HepG2 (cell line): Measurements from ENCODE around the gene DSCAM. TPM values are rescaled to one million over a fixed set of nuclear protein-coding genes. Genes with fewer than 3 reads are reported as not detected.

ENCODE experiments used
- ATAC-seq: fragments of 200-7000 bp; cut with Tn5 transposase; 3 replicates; pipeline ENCODE4 v1.9.1; 2020; ENCODE audit warnings: mild to moderate bottlenecking, moderate library complexity
- BruUV-seq: library from RNA; stranded (reverse); fragments of 400-500 nt; replicated peaks from 2 replicates; lab custom pipeline; 2021; lab: Mats Ljungman, UMichigan
- CTCF ChIA-PET: fragments of 300-600 bp; formaldehyde crosslinking; extraction: SDS; loops from one replicate; lab custom pipeline; 2021; ENCODE audit warnings: low total read pairs, inconsistent platforms, low intra/inter-chr PET ratio; lab: Yijun Ruan, JAX
- POLR2A ChIA-PET: fragments of 350-600 bp; sonication (Branson Sonifier 250); formaldehyde crosslinking; loops from one replicate; lab custom pipeline; 2020; ENCODE audit warnings: antibody characterized with exemption, inconsistent platforms; lab: Yijun Ruan, JAX
- DNase-seq: peaks from one replicate; pipeline ENCODE4 v3.0.0-alpha.2; 2015; ENCODE audit warnings: low spot score
- FAIRE-seq: peaks from 3 replicates; lab custom pipeline; 2011; peaks lifted over from hg19 to GRCh38; lab: Jason Lieb, UNC
- H2AFZ ChIP-seq: one replicate; pipeline ENCODE4 v1.6.1; 2011; ENCODE audit warnings: low read length, inconsistent platforms
- H3K27ac ChIP-seq: fragments of 300-600 bp; 3 replicates; pipeline ENCODE4 v1.8.0; 2011; ENCODE audit warnings: mixed run types, mild to moderate bottlenecking, mixed read lengths, low read length, inconsistent platforms; ENCODE audit not compliant: insufficient read depth; ENCODE audit errors: extremely low read length
- H3K27me3 ChIP-seq, 2 experiments: fragments of 200-600 bp in 1 of 2; 2 replicates in 1 of 2; 3 replicates in 1 of 2; pipeline versions ENCODE4 v1.6.0 to v1.8.0; 2011; ENCODE audit warnings: low read length in 2 of 2, mild to moderate bottlenecking in 2 of 2, moderate library complexity in 2 of 2, inconsistent platforms in 1 of 2; ENCODE audit not compliant: insufficient read depth in 2 of 2, control insufficient read depth in 1 of 2
- H3K36me3 ChIP-seq, 2 experiments: fragments of 200-600 bp in 1 of 2; replicated peaks in 1 of 2; 2 replicates in 1 of 2; 3 replicates in 1 of 2; pipeline versions ENCODE4 v1.5.1 to v1.8.0; 2011; ENCODE audit warnings: low read length in 2 of 2, inconsistent platforms in 1 of 2; ENCODE audit not compliant: insufficient read depth in 2 of 2, control insufficient read depth in 1 of 2
- H3K4me1 ChIP-seq: 2 replicates; pipeline ENCODE4 v1.5.1; 2012; ENCODE audit warnings: low read length, inconsistent platforms; ENCODE audit not compliant: insufficient read depth
- H3K4me2 ChIP-seq: 2 replicates; pipeline ENCODE4 v1.6.0; 2011; ENCODE audit warnings: low read depth, low read length, inconsistent platforms
- H3K4me3 ChIP-seq, 3 experiments: fragments of 200-600 bp in 1 of 3; sonication (generic), shearing (Covaris generic) in 1 of 3; replicated peaks in 1 of 3; 2 replicates each; pipeline ENCODE4 v1.5.1; 2011 to 2016; ENCODE audit warnings: low read length in 3 of 3, inconsistent platforms in 2 of 3, low read depth in 2 of 3, mild to moderate bottlenecking in 2 of 3, control low read depth in 1 of 3, mixed read lengths in 1 of 3; ENCODE audit not compliant: insufficient read depth in 1 of 3
- H3K79me2 ChIP-seq: one replicate; pipeline ENCODE4 v1.6.1; 2011; ENCODE audit warnings: low read length, inconsistent platforms; ENCODE audit not compliant: insufficient read depth
- H3K9ac ChIP-seq: 2 replicates; pipeline ENCODE4 v1.6.0; 2011; ENCODE audit warnings: mild to moderate bottlenecking, low read depth, low read length, inconsistent platforms; ENCODE audit not compliant: insufficient read depth
- H3K9me3 ChIP-seq: 2 replicates; pipeline ENCODE4 v1.5.1; 2012; ENCODE audit warnings: mild to moderate bottlenecking, low read length
- H4K20me1 ChIP-seq: 2 replicates; pipeline ENCODE4 v1.6.0; 2011; ENCODE audit warnings: inconsistent platforms, mild to moderate bottlenecking, low read length, moderate library complexity; ENCODE audit not compliant: insufficient read depth
- ARID5B ChIP-seq: IDR thresholded peaks from 2 replicates; pipeline ENCODE4 v1.4.0; 2020; ENCODE audit warnings: mild to moderate bottlenecking, missing genetic modification reagents
- ATF3 ChIP-seq: sonication (generic); formaldehyde crosslinking; IDR thresholded peaks from 2 replicates; pipeline ENCODE4 v1.4.0; 2020; ENCODE audit warnings: missing genetic modification reagents
- CENPBD1 ChIP-seq: sonication (generic); formaldehyde crosslinking; IDR thresholded peaks from 2 replicates; pipeline ENCODE4 v1.8.0; 2022; ENCODE audit warnings: missing genetic modification reagents, low read depth, mild to moderate bottlenecking, borderline replicate concordance
- FOSL2 ChIP-seq: sonication (generic); formaldehyde crosslinking; IDR thresholded peaks from 2 replicates; pipeline ENCODE4 v1.4.0; 2020; ENCODE audit warnings: missing genetic modification reagents
- GTF3A ChIP-seq: sonication (generic); formaldehyde crosslinking; conservative IDR thresholded peaks from 2 replicates; pipeline ENCODE4 v1.4.0; 2020; ENCODE audit warnings: mild to moderate bottlenecking, missing genetic modification reagents
- IKZF1 ChIP-seq: fragments of 450-650 bp; IDR thresholded peaks from 2 replicates; pipeline ENCODE4 v1.7.1; 2016
- NAIF1 ChIP-seq: sonication (generic); formaldehyde crosslinking; IDR thresholded peaks from 2 replicates; pipeline ENCODE4 v1.5.0; 2020; ENCODE audit warnings: mild to moderate bottlenecking, missing genetic modification reagents, borderline replicate concordance
- NFRKB ChIP-seq: fragments of 450-650 bp; IDR thresholded peaks from 2 replicates; pipeline ENCODE4 v1.6.1; 2017
- SP140L ChIP-seq: sonication (generic); formaldehyde crosslinking; IDR thresholded peaks from 2 replicates; pipeline ENCODE4 v1.4.0; 2020; ENCODE audit warnings: missing genetic modification reagents, borderline replicate concordance
- ZNF543 ChIP-seq: sonication (generic); formaldehyde crosslinking; IDR thresholded peaks from 2 replicates; pipeline ENCODE4 v1.4.0; 2020; ENCODE audit warnings: mild to moderate bottlenecking, missing genetic modification reagents
- ZNF720 ChIP-seq: sonication (generic); formaldehyde crosslinking; IDR thresholded peaks from 2 replicates; pipeline ENCODE4 v1.4.0; 2020; ENCODE audit warnings: missing genetic modification reagents
- WGBS: methylation state at CpG from one replicate; pipeline ENCODE4 v1.1.6; 2017; ENCODE audit warnings: low lambda C conversion rate; 5-methylcytosine and 5-hydroxymethylcytosine counted together
- in situ Hi-C: cut with HindIII; loops from 2 replicates; pipeline ENCODE4 v1.10.0; 2017; ENCODE audit warnings: low pct_unique_long_range_greater_than_20kb; ENCODE audit not compliant: extremely low pct_ligation_motif_present
- intact Hi-C: fragments of 100-400 bp; cut with micrococcal nuclease; formaldehyde crosslinking; loops from one replicate; pipeline ENCODE4 v1.10.0; 2022; ENCODE audit not compliant: unreplicated experiment
- polyA plus RNA-seq, 8 experiments: library from polyadenylated mRNA; depleted of rRNA in 3 of 8; stranded (reverse) in 7 of 8; unstranded in 1 of 8; fragments of >200 nt; fragmentation: Illumina TruSeq in 4 of 8; extraction: Trizol in 4 of 8; gene quantifications; 2 replicates each; pipeline versions ENCODE4 v1.2.1 to v1.2.3, GENCODE V29; 2011 to 2016; ENCODE audit warnings: low read depth in 4 of 8, missing spikeins in 1 of 8, mixed read lengths in 1 of 8; ENCODE audit not compliant: insufficient read depth in 1 of 8
- total RNA-seq, 5 experiments: library from RNA; depleted of rRNA; stranded (reverse); fragments of >200 nt; fragmentation: Illumina TruSeq; extraction: Trizol; gene quantifications; 2 replicates each; pipeline ENCODE4 v1.2.3, GENCODE V29; 2016; ENCODE audit warnings: low read depth in 1 of 5

The DSCAM gene
- total and polyA plus RNA-seq, 2 of the 13 experiments (the other 11 are each of a cell fraction or from before 2014, with no cell fraction given), result not detected

- TF ChIP-seq ARID5B (CRISPR knock-in tag) (no peak), ZNF543 (CRISPR knock-in tag) (no peak), ATF3 (CRISPR knock-in tag) (no peak)
These were observed 49.1 kb downstream of the DSCAM start (continued) for GRCh38 chr21:40797891-40798290.

GRCh38 chr21:40797410-40797809 lies 49.5 kb downstream of the DSCAM start:
- Histone ChIP-seq H3K4me3 (no peak overlapping the region), H3K79me2 (no peaks in the 10 kb centered on the region), H3K27me3 (no peaks in the 10 kb centered on the region), H3K9me3 (peaks cover 99% of the 10 kb centered on the region), H3K4me2 (no peak overlapping the region), H3K9ac (no peak overlapping the region), H3K36me3 (no peaks in the 10 kb centered on the region), H4K20me1 (no peaks in the 10 kb centered on the region)
- in situ Hi-C loops, result no loop called here
- no peak for DNase-seq
- CTCF ChIA-PET, result no interaction called here
- intact Hi-C loops, result no loop called here
- no TSS peak for BruUV-seq
- TF ChIP-seq IKZF1, result no peak
- no peak for TF ChIP-seq NFRKB
- TF ChIP-seq FOSL2, result no peak
- no peak for TF ChIP-seq ZNF720 (CRISPR knock-in tag)
- TF ChIP-seq SP140L, result no peak
- no peak for TF ChIP-seq GTF3A (CRISPR knock-in tag)
- TF ChIP-seq CENPBD1, result no peak
- TF ChIP-seq NAIF1 (CRISPR knock-in tag), result no peak
- TF ChIP-seq, all 625 proteins: peak for 0
- WGBS, result 0% methylated on average over 1 of the region's 1 CpG
- no peak overlapping the region for H3K27ac ChIP-seq
- no peaks in the 10 kb centered on the region for H3K4me1 ChIP-seq
- POLR2A ChIA-PET, result no interaction called here
- FAIRE-seq, result no peak
- ATAC-seq, result no peak
- H2AFZ ChIP-seq, result no peak overlapping the region
